ENCODE data around the gene PRRC2B. TPM values are rescaled to one million over a fixed set of nuclear protein-coding genes. Genes with fewer than 3 reads are reported as not detected.
A peak's percentile ranks its signal among the peaks of the same experiment; 100 is the strongest.

Gene PRRC2B
- total and polyA plus RNA-seq, 2 of the 13 experiments (the other 11 are each of a cell fraction or from before 2014, with no cell fraction given) = 20.8 to 37.4 TPM

GRCh38 chr9:131530546-131530919, 136.6 kb downstream of the PRRC2B start (continued):
- peak; percentile 43 for TF ChIP-seq ZNF687 (CRISPR knock-in tag; IDR thresholded peaks at IDR 0.05)
- TF ChIP-seq THAP9 (CRISPR knock-in tag; IDR thresholded peaks at IDR 0.05; ENCODE audit: borderline replicate concordance) = 0 out of 2 replicates have a peak, but pooled peaks have one; percentile 10
- TF ChIP-seq ZMAT3 (CRISPR knock-in tag; conservative IDR thresholded peaks at IDR 0.05) = peak; percentile 35
- 0 out of 2 replicates have a peak, but pooled peaks have one; percentile 32 for TF ChIP-seq ZNF710 (CRISPR knock-in tag; IDR thresholded peaks at IDR 0.05; ENCODE audit: borderline replicate concordance)
- no peak for TF ChIP-seq ZNF432 (CRISPR knock-in tag; IDR thresholded peaks at IDR 0.05; ENCODE audit: borderline replicate concordance)
- TF ChIP-seq MZF1 (CRISPR knock-in tag; IDR thresholded peaks at IDR 0.05; ENCODE audit: borderline replicate concordance) = 0 out of 2 replicates have a peak, but pooled peaks have one; percentile 1
